Caco-2 (cell line): ENCODE measurements around the gene RAD50. TPM values are rescaled to one million over a fixed set of nuclear protein-coding genes. Genes with fewer than 3 reads are reported as not detected.

Experiments used
- BruUV-seq: library from RNA; stranded (reverse); fragments of 400-500 nt; replicated peaks from 2 replicates; lab custom pipeline; 2021; lab: Mats Ljungman, UMichigan
- CTCF ChIA-PET: fragments of 300-600 bp; sonication (Branson Sonifier 250); formaldehyde crosslinking; loops from one replicate; lab custom pipeline; 2022; ENCODE audit warnings: antibody characterized with exemption; lab: Charles Lee
- POLR2A ChIA-PET: fragments of 300-600 bp; sonication (Branson Sonifier 250); formaldehyde crosslinking; loops from one replicate; lab custom pipeline; 2022; ENCODE audit warnings: antibody characterized with exemption; lab: Charles Lee
- DNase-seq, 2 experiments: peaks; one replicate each; pipeline versions ENCODE4 v3.0.0 to v3.0.0-alpha.2; 2020 to 2022
- H3K27me3 ChIP-seq: replicated peaks from 2 replicates; pipeline ENCODE4 v1.6.0; 2011; ENCODE audit warnings: low read length; ENCODE audit not compliant: control insufficient read depth, insufficient read depth
- H3K36me3 ChIP-seq: 2 replicates; pipeline ENCODE4 v1.5.1; 2011; ENCODE audit warnings: low read length; ENCODE audit not compliant: control insufficient read depth, insufficient read depth
- H3K4me1 ChIP-seq: fragments of 250-450 bp; sonication (Bioruptor Pico); 2 replicates; pipeline ENCODE4 v1.5.1; 2020; ENCODE audit warnings: mild to moderate bottlenecking
- H3K4me3 ChIP-seq: 2 replicates; pipeline ENCODE4 v1.5.1; 2011; ENCODE audit warnings: low read depth, mild to moderate bottlenecking, control low read depth, low read length
- H3K9me3 ChIP-seq: fragments of 250-450 bp; sonication (Bioruptor Pico); 2 replicates; pipeline ENCODE4 v1.5.1; 2020; ENCODE audit warnings: mild to moderate bottlenecking, moderate library complexity
- H3K27ac Mint-ChIP-seq: one replicate; pipeline ENCODE4 v1.8.0; 2022; ENCODE audit warnings: mixed read lengths; ENCODE audit not compliant: unreplicated experiment
- H3K27me3 Mint-ChIP-seq: one replicate; pipeline ENCODE4 v1.8.0; 2022; ENCODE audit warnings: mixed read lengths; ENCODE audit not compliant: insufficient read depth, unreplicated experiment
- H3K36me3 Mint-ChIP-seq: one replicate; pipeline ENCODE4 v1.8.0; 2022; ENCODE audit warnings: mild to moderate bottlenecking, mixed read lengths; ENCODE audit not compliant: insufficient read depth, unreplicated experiment
- H3K4me1 Mint-ChIP-seq: one replicate; pipeline ENCODE4 v1.8.0; 2022; ENCODE audit warnings: low read depth, mixed read lengths; ENCODE audit not compliant: unreplicated experiment
- H3K4me3 Mint-ChIP-seq: one replicate; pipeline ENCODE4 v1.8.0; 2022; ENCODE audit warnings: mild to moderate bottlenecking, moderate library complexity, mixed read lengths; ENCODE audit not compliant: unreplicated experiment
- H3K9me3 Mint-ChIP-seq: one replicate; pipeline ENCODE4 v1.8.0; 2022; ENCODE audit warnings: mixed read lengths; ENCODE audit not compliant: unreplicated experiment
- intact Hi-C: fragments of 100-400 bp; cut with micrococcal nuclease; formaldehyde crosslinking; loops from one replicate; pipeline ENCODE4 v1.10.0; 2022; ENCODE audit not compliant: unreplicated experiment
- total RNA-seq: library from RNA; stranded (reverse); gene quantifications from 2 replicates; pipeline ENCODE4 v1.2.3, GENCODE V29; 2022
- TF ChIP-seq, protein P1 (sequence below), 2 experiments: fragments of 200-600 bp in 1 of 2; IDR thresholded peaks; 1 replicate in 1 of 2; 2 replicates in 1 of 2; pipeline versions ENCODE4 v1.5.1 to v1.8.0; 2011 to 2022; ENCODE audit warnings: antibody characterized with exemption in 1 of 2, control low read depth in 1 of 2, inconsistent platforms in 1 of 2, low read depth in 1 of 2, low read length in 1 of 2, mild to moderate bottlenecking in 1 of 2, moderate library complexity in 1 of 2; ENCODE audit not compliant: insufficient read depth in 1 of 2, severe bottlenecking in 1 of 2, unreplicated experiment in 1 of 2

Gene RAD50
- total RNA-seq, 1 experiment from 2014 or later: 53.2 TPM

- ChIA-PET CTCF (no interaction called here), POLR2A (no interaction called here)
- Histone ChIP-seq H3K9me3 (no peaks in the 10 kb centered on the region), H3K4me1 (no peaks in the 10 kb centered on the region), H3K27me3 (no peaks in the 10 kb centered on the region), H3K4me3 (no peak overlapping the region), H3K36me3 (0 out of 2 replicates have a peak, but pooled peaks cover 3% of the 10 kb centered on the region)
- peaks cover 59% of the 10 kb centered on the region for H3K36me3 Mint-ChIP-seq
- no peak overlapping the region for H3K4me3 Mint-ChIP-seq
- H3K4me1 Mint-ChIP-seq: no peaks in the 10 kb centered on the region
- H3K27ac Mint-ChIP-seq: no peak overlapping the region
- no TSS peak for BruUV-seq
- TF ChIP-seq, protein P1, sequence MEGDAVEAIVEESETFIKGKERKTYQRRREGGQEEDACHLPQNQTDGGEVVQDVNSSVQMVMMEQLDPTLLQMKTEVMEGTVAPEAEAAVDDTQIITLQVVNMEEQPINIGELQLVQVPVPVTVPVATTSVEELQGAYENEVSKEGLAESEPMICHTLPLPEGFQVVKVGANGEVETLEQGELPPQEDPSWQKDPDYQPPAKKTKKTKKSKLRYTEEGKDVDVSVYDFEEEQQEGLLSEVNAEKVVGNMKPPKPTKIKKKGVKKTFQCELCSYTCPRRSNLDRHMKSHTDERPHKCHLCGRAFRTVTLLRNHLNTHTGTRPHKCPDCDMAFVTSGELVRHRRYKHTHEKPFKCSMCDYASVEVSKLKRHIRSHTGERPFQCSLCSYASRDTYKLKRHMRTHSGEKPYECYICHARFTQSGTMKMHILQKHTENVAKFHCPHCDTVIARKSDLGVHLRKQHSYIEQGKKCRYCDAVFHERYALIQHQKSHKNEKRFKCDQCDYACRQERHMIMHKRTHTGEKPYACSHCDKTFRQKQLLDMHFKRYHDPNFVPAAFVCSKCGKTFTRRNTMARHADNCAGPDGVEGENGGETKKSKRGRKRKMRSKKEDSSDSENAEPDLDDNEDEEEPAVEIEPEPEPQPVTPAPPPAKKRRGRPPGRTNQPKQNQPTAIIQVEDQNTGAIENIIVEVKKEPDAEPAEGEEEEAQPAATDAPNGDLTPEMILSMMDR (IDR thresholded peaks at IDR 0.05; ENCODE audit: insufficient read depth in 1 of 2, low read depth in 1 of 2, low read length in 1 of 2, severe bottlenecking in 1 of 2, unreplicated experiment in 1 of 2): no peak
- no peaks in the 10 kb centered on the region for H3K9me3 Mint-ChIP-seq
- no peaks in the 10 kb centered on the region for H3K27me3 Mint-ChIP-seq
- intact Hi-C loops: no loop called here
- no peak for DNase-seq
These were observed 50.3 kb downstream of the RAD50 start for GRCh38 chr5:132607095-132607494.

DNA sequence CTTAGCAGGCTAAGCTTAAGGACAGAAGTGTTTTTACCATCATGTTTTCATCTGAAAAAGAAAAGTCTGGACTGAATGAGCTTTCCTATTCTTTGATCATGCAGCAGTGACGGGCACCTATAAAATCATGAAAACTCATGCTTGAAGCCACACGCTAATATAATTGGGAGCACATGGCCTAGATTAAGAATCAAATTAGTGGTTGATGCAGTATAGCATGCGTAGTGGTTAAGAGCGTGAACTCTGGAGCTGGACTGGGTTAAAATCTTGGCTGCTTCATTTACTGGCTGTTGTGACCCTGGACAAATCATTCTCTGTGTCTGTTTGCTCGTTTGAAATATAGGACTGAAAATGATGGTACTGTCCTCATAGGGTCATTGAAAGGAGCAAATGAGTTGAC, 51.3 kb downstream of the RAD50 start:
- TF ChIP-seq, protein P1 (IDR thresholded peaks at IDR 0.05; ENCODE audit: insufficient read depth in 1 of 2, low read depth in 1 of 2, low read length in 1 of 2, severe bottlenecking in 1 of 2, unreplicated experiment in 1 of 2): no peak
- Histone ChIP-seq H3K27me3 (no peaks in the 10 kb centered on the region), H3K4me1 (no peaks in the 10 kb centered on the region), H3K36me3 (0 out of 2 replicates have a peak, but pooled peaks cover 3% of the 10 kb centered on the region), H3K4me3 (no peak overlapping the region), H3K9me3 (no peaks in the 10 kb centered on the region)
- no peaks in the 10 kb centered on the region for H3K9me3 Mint-ChIP-seq
- no peaks in the 10 kb centered on the region for H3K4me1 Mint-ChIP-seq
- H3K36me3 Mint-ChIP-seq: peaks cover 64% of the 10 kb centered on the region
- H3K27ac Mint-ChIP-seq: no peak overlapping the region
- intact Hi-C loops: no loop called here
- no peaks in the 10 kb centered on the region for H3K27me3 Mint-ChIP-seq
- ChIA-PET CTCF (no interaction called here), POLR2A (no interaction called here)
- H3K4me3 Mint-ChIP-seq: no peak overlapping the region
- DNase-seq: no peak
- no TSS peak for BruUV-seq

GRCh38 chr5:132611965-132612364, 55.2 kb downstream of the RAD50 start:
- Histone ChIP-seq H3K27me3 (no peaks in the 10 kb centered on the region), H3K36me3 (peaks cover 3% of the 10 kb centered on the region; the same call in 1 of the 2 replicates), H3K4me1 (no peaks in the 10 kb centered on the region), H3K4me3 (no peak overlapping the region), H3K9me3 (no peaks in the 10 kb centered on the region)
- intact Hi-C loops: no loop called here
- H3K9me3 Mint-ChIP-seq: no peaks in the 10 kb centered on the region
- H3K27me3 Mint-ChIP-seq: no peaks in the 10 kb centered on the region
- H3K4me3 Mint-ChIP-seq: no peak overlapping the region
- ChIA-PET CTCF (no interaction called here), POLR2A (no interaction called here)
- no peak overlapping the region for H3K27ac Mint-ChIP-seq
- TF ChIP-seq, protein P1 (IDR thresholded peaks at IDR 0.05; ENCODE audit: insufficient read depth in 1 of 2, low read depth in 1 of 2, low read length in 1 of 2, severe bottlenecking in 1 of 2, unreplicated experiment in 1 of 2): no peak
- H3K36me3 Mint-ChIP-seq: peaks cover 45% of the 10 kb centered on the region
- no TSS peak for BruUV-seq
- no peaks in the 10 kb centered on the region for H3K4me1 Mint-ChIP-seq
- no peak for DNase-seq
